ENCODE results near the gene VSIG2. TPM values are rescaled to one million over a fixed set of nuclear protein-coding genes. Genes with fewer than 3 reads are reported as not detected.

Gene VSIG2
- total RNA-seq, 1 donor from 2014 or later: 0.74 TPM

DNA sequence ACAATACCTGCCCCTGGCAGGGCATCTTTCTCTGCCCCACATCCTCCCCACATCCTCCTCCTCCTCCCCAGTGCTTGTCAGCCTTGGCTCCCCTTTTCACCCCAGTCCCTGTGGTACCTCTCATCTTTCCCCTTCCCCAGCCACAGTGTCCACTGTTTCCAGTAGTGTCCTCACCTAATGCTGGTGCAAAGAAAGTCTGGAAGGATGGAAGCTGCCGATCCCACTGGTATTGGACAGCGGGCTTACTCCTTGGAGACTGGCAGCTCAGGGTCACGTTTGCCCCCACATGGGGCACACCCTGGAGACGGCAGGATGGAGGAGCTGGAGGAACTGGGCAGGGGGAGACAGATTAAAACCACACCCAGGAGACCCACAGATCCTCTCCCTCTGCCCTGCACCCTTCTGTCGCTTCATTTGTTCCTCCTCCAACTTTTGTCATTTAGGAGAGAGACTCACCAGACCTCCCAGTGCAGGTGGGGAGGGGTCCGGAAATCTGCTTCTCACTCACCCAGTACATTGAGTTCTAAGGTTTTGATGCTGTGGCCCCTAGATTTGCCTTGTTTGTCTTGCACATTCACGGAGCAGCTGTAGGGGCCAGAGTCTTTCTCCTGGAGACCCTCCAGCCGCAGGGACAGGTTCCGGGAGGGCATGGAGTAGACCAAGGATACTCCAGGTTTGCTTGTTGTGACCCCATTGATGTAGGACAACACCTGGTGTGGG is 4.1 kb upstream of the VSIG2 start:
- Histone ChIP-seq H3K9me3 (no peaks in the 10 kb centered on the region), H3K4me3 (no peak overlapping the region), H3K27me3 (peaks cover 6% of the 10 kb centered on the region), H3K36me3 (no peaks in the 10 kb centered on the region), H3K4me1 (peaks cover 34% of the 10 kb centered on the region), H3K27ac (no peak overlapping the region)
- TF ChIP-seq POLR2AphosphoS5 (IDR thresholded peaks at IDR 0.05; ENCODE audit: insufficient read depth in 1 of 2, low read depth in 1 of 2): no peak
- no peak for TF ChIP-seq POLR2A (IDR thresholded peaks at IDR 0.05)
- TF ChIP-seq CTCF (IDR thresholded peaks at IDR 0.05): no peak
- no peak for DNase-seq (ENCODE audit: extremely low spot score in 2 of 2)
- intact Hi-C loops (cut with DNase I): loop anchor here (5.0 kb wide), 1 partner anchor 81 kb away; no protein-coding TSS in a partner anchor

DNA sequence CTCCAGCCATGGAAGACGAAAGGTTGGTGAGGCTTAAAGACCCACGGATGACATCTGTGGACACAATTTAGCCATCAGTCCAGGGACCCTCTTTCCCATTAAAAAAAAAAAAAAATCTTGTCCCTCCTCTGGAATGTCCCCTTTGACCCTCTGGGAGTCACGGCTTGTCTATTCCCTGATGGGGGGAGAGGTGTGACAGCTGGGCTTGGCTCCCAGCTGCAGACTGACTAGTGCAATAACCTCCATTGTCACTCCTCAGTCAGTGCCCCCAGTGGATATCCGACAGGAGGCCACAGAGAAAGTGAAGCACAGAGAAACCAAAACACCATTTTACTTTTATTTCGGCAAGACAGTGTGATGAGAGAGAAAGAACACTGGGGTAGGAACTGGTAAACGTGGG is 2.7 kb upstream of the VSIG2 start:
- Histone ChIP-seq H3K4me3 (no peak overlapping the region), H3K27ac (no peak overlapping the region), H3K36me3 (no peaks in the 10 kb centered on the region), H3K4me1 (peaks cover 27% of the 10 kb centered on the region), H3K9me3 (no peaks in the 10 kb centered on the region), H3K27me3 (peaks cover 6% of the 10 kb centered on the region)
- TF ChIP-seq POLR2A (IDR thresholded peaks at IDR 0.05): no peak
- TF ChIP-seq POLR2AphosphoS5 (IDR thresholded peaks at IDR 0.05; ENCODE audit: insufficient read depth in 1 of 2, low read depth in 1 of 2): no peak
- TF ChIP-seq CTCF (IDR thresholded peaks at IDR 0.05): no peak
- intact Hi-C loops (cut with DNase I): loop anchor here (5.0 kb wide), 1 partner anchor 83 kb away; no protein-coding TSS in a partner anchor
- DNase-seq (ENCODE audit: extremely low spot score in 2 of 2): no peak

GRCh38 chr11:124754309-124754708 is 2.3 kb upstream of the VSIG2 start:
- no peaks in the 10 kb centered on the region for H3K9me3 ChIP-seq
- intact Hi-C loops (cut with DNase I): no loop called here
- H3K27ac ChIP-seq: no peak overlapping the region
- DNase-seq (ENCODE audit: extremely low spot score in 2 of 2): no peak
- H3K27me3 ChIP-seq: peaks cover 3% of the 10 kb centered on the region
- no peak for TF ChIP-seq CTCF (IDR thresholded peaks at IDR 0.05)
- no peak for TF ChIP-seq POLR2AphosphoS5 (IDR thresholded peaks at IDR 0.05; ENCODE audit: insufficient read depth in 1 of 2, low read depth in 1 of 2)
- no peak for TF ChIP-seq POLR2A (IDR thresholded peaks at IDR 0.05)
- no peak overlapping the region for H3K4me3 ChIP-seq
- peaks cover 23% of the 10 kb centered on the region for H3K4me1 ChIP-seq
- H3K36me3 ChIP-seq: no peaks in the 10 kb centered on the region

GRCh38 chr11:124753624-124754023 is 1.6 kb upstream of the VSIG2 start:
- DNase-seq (ENCODE audit: extremely low spot score in 2 of 2): no peak
- intact Hi-C loops (cut with DNase I): no loop called here
- H3K27ac ChIP-seq: no peak overlapping the region
- no peaks in the 10 kb centered on the region for H3K9me3 ChIP-seq
- no peak for TF ChIP-seq POLR2A (IDR thresholded peaks at IDR 0.05)
- TF ChIP-seq POLR2AphosphoS5 (IDR thresholded peaks at IDR 0.05; ENCODE audit: insufficient read depth in 1 of 2, low read depth in 1 of 2): no peak
- TF ChIP-seq CTCF (IDR thresholded peaks at IDR 0.05): no peak
- no peaks in the 10 kb centered on the region for H3K27me3 ChIP-seq
- H3K4me3 ChIP-seq: no peak overlapping the region
- no peaks in the 10 kb centered on the region for H3K36me3 ChIP-seq
- peaks cover 16% of the 10 kb centered on the region for H3K4me1 ChIP-seq

DNA sequence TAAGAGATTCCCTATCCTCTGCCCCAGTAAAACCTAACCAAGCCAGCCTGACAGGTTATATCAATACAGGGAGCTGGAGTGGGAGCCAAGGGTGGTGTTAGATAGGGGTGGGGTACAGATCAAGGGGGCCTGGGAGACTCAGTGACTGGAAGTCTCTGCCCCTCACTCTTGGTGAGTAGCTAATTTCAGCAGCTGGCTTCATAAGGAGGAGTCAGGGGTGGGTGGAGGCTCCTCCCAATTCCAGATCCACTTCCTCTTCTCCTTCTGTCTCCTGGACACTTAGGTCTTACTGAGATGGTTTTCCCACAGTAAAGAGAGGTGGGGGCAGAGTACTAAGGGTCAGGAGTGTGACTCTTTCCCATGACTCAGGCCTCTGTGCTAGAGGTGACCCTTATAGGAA is 1.1 kb upstream of the VSIG2 start:
- TF ChIP-seq POLR2AphosphoS5 (IDR thresholded peaks at IDR 0.05; ENCODE audit: insufficient read depth in 1 of 2, low read depth in 1 of 2): no peak
- no peak for TF ChIP-seq POLR2A (IDR thresholded peaks at IDR 0.05)
- TF ChIP-seq CTCF (IDR thresholded peaks at IDR 0.05): no peak
- Histone ChIP-seq H3K4me3 (no peak overlapping the region), H3K36me3 (no peaks in the 10 kb centered on the region), H3K27me3 (no peaks in the 10 kb centered on the region), H3K9me3 (no peaks in the 10 kb centered on the region), H3K4me1 (peaks cover 12% of the 10 kb centered on the region), H3K27ac (no peak overlapping the region)
- intact Hi-C loops (cut with DNase I): no loop called here
- DNase-seq (ENCODE audit: extremely low spot score in 2 of 2): no peak
